GM19351 (cell line): ENCODE data around the gene ARMH4.
"Not testable (repeated sequence)": the region's sequence is repeated elsewhere in the genome, so short reads cannot be mapped to it uniquely, and the experiment has no call there.

Source experiments
- ATAC-seq: cut with Tn5 transposase; IDR thresholded peaks from one replicate; pipeline ENCODE4 v1.9.1; 2021; ENCODE audit warnings: mild to moderate bottlenecking, moderate library complexity; ENCODE audit not compliant: unreplicated experiment

ARMH4 gene

DNA sequence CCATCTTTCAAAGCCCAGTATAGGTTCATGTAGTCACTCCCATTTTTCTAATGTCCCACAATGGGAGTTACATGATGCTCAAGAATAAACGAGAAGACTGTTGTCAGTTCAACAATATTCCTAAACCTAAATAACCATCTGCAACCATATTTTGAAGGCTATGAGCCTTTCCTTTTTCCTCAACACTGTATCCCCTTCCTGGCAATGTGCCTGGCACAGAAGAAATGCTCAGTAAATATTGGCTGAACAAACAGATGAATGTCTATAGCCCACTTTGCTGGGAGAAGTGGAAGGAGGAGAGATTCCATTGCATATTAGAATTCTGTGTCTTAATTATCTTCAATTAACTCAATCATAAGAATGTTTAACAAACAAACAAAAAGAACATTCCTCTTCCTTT, 6.1 kb downstream of the ARMH4 start:
- no peak for ATAC-seq

DNA sequence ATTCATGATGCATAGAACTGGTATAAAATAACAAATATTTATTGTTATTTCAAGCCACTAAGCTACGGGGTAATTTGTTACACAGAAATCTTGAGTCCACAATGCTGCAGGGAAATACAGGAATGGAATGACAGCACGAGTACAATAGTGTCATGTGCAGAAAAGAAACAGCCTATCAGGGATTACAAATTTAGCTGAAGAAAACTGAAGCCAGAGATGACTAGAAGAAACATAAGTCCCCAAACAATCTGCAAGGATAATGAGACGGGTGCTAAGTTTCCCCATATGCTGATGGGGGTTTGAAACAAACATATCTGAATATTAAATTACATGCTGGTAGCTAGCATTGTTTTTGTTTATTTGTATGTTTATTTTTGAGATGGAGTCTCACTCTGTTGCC, 8.9 kb downstream of the ARMH4 start:
- no peak for ATAC-seq

DNA sequence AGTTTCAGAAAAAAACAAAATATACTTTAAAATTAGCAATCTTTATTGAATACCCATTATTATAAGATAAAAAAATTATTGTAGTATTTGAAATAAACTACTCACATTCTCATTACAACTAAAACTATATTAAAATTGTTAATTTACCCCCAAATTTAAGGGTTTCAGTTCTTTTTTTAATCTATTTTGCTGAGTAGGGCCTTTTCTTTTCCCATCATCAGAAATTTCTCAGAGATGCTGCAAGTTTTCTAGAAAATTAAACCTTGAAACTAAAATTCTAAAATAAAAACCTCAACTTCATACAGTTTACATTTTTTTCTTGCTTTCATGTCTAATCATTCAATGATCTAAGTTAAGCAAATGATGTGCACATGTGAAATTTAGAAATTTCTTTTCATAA, 10.1 kb downstream of the ARMH4 start:
- ATAC-seq = no peak

DNA sequence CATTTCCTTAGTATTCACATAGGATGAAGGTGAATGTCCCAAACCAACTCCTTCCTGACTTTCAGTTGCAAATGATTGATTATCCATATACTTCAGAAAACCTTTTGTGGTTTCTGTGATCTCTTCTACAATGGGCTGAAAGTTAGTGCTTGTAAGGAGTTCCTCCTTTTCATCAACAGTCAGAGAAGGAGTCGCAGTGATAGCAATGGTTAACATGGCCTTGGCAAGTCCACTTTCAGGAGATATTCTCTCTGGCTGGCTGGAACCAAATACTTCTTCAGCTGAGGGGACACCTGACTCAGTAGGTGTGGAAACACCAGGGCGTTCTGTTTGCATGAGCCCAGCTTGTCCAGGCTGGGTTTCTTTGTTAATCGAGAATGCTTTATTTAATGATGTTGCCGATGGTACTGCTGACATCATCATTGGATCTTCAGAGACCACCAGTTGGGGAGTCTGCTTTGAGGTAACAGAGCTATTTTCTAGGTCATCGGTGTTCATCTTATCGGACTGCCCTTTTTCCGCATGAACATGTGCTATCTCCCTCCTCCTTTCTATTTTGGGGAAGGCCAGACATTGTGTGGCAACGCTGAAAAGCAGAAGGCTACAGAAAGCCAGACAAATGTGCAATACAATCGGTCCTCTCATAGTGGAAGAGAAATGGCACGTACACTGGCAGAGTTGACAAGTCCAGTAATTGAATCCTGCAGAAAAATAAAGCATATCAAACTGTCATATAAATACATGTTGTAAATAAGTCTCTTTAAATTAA, 13.1 kb downstream of the ARMH4 start:
- ATAC-seq = no peak

DNA sequence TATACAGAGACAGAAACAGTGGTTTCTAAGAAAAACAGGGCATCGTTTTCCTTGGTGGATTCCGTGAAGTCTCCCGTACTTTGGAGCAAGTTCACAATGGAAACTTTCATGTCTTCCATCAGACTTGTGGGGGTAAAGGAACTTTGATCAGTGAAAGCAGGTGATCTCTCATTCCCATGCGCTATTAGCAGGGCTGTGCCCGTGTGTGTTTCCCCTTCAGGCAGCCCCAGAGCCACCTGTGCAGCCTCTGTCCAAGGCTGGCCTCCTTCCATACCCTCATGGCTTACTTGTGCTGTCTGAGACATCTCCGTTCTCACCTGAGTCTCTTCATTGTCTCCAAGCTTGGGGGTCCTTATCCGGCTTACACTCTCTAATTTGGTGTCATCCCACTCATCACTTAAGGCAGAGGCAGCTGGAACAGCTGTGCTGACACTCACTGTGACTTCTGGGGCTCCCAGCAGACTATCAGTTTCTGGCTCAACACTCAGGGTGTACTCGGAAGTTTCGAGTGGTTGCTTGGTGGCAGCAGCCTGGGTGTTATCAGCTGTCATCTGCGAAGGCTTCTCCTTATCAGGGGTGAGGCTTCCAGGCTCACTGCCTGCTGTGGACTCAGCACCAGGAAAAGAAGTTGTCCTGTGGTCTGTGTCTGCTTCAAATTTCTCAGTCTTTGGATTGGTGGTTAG, 13.8 kb downstream of the ARMH4 start:
- ATAC-seq = peak; percentile 59

DNA sequence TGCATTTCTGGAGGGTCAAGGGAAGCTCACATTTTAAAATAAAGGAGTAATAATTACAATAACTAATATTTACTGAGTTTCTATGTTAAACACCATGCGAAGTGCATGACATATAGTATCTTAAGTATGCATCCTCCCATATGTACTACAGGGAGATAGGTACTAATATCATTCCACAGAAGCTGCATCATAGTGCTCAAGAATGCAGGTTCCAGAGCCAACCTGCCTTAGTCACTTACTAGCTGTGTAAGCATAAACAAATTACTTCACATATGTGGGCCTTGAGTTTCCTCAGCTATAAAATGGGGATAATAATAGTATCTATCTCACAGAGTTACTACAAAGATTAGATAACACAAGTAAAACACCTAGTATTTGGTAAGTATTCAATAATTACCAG, 18.3 kb downstream of the ARMH4 start:
- no peak for ATAC-seq

DNA sequence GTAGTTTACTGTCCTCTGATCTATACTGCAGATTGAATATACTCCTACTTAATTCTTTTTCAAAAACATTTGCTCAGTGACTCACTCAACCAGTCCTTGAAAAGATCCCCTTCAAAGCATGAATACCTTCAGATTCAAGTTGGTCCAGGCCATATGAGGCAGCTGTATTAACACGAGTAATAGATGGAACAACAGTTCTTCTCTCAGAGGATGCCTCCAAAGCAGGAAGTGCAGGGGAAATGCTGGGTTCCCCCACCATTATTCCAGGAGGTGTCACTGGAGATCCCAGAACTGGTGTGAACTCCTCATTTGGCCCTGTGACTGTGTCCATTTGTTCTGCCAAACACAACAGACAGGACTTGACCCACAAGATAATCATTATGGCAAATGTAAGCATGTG, 20.6 kb downstream of the ARMH4 start:
- no peak for ATAC-seq

DNA sequence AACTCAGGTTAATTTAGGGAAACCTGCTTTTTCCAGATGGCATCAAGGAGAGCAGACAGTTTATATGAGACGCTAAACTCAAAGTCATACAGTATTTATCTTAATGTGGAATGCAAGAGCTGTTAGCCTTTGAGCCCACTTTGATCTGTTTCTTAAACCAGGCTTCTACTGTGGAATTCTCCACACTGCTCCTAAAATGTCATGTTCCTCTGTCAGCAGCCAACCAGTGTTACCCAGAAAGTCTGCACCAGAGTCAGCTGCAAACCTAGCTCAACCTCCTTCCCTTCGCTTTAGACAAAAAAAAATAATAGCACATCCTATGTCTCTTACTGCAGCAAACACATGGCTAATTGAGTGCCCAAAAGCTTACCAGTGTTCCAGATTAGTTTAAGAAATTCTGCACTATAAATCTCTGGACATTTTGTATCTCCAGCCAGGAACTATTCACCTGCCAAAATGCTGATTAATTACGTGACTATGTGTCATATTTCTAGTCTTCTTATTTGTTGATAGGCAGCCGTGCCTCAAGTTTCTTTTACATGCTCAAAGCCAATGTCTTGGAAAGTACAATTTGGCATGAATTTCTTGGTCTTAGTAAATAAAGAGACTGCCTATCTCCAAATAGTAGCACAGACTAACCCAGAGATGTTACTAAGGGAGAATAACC, 21.8 kb downstream of the ARMH4 start:
- ATAC-seq = no peak

DNA sequence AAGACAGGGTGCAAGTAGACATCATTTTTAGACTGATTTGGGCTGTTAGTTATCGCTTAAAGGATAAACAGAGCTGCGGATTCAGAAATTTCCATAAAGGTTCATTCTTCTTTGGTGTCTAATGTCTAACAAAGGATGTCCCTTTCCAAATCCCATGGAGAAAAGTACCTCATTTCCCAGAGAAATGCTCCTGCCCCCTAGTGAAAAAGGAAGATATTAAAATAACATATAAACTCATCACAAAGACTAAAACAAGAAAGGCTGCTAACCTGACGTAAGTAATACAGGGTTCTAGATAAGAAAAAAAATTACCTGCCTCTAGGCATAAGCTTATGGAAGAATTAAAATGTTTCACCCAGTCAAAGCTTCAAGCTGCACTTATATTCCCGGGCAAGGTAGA, 22.8 kb downstream of the ARMH4 start:
- ATAC-seq = no peak

DNA sequence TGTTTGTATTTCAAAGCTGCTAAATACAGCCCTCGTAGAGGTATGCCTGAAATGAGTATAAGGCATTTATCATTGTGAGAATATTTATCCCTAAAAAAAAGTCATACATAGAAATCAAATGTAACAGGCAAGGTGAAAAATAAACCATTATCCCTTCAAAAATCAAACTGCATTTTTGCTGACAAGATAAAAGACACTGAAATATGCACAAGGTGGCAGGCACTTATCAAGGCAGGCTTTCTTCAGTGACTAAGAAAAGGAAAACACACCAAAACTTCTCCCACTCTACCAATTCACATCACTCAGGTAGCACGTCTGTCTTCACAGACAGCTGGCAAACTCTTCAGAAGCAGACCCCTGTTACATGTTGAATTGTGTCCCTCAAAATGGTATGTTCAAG, 23.6 kb downstream of the ARMH4 start:
- no peak for ATAC-seq

DNA sequence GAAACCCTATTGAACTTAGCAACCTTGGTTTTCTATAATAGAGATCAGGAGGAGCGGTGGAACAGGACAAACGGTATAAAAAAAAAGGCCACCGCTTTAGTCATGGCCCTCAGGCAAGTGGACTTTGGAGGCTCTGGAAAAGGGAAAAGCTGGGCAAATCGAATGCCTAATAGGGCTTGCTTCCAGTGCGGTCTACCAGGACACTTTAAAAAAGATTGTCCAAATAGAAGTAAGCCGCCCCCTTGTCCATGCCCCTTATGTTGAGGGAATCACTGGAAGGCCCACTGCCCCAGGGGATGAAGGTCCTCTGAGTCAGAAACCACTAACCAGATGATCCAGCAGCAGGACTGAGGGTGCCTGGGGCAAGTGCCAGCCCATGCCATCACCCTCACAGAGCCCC, 29.5 kb downstream of the ARMH4 start:
- not testable (repeated sequence) for ATAC-seq

DNA sequence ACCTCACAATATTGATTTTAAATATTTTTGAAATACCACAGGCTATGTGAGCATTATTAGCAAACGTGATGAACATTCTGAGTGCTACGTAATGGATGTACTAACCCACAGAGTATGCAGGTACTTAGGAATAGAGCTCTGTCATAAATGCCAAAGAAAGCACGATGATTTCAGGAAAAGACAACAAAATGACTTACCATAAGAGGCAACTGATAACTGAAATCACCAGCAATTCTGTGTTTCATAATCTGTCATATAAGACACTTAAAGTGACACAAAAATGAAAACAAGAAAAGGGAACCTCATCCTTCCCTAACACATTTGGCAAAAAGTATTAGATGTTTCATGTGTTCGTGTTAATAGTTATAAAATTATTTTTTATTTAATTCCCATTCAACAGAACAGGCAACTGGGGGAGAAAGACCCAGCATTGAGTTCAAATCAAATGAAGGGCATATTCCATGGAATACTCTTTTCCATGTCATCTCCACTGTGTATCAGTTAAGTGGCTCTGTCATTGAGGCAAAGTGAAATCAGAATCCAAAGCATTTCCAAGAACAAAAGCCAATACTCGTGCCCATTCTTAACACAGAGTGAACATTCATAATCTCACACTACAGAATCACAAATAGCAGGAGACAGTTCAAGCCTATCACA, 30.4 kb downstream of the ARMH4 start:
- ATAC-seq = no peak

DNA sequence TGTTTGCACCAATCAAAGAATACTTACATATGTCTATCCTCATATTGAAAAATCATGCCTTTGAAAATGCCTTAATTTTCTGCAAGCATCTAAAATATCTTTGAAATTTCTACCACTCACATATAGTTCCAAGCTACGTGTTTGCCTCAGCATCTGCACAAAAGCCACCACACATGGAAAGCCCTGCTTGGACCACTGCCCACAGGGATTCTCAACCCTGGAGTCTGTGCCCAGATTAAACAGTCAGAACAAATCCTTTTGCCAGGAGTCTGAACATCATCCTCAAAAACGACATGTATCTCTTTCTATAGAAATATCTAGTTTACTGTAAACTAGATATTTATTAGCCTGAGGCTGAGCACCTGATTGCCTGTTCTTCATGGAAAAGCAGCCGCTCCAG, 32.6 kb downstream of the ARMH4 start:
- ATAC-seq = no peak

DNA sequence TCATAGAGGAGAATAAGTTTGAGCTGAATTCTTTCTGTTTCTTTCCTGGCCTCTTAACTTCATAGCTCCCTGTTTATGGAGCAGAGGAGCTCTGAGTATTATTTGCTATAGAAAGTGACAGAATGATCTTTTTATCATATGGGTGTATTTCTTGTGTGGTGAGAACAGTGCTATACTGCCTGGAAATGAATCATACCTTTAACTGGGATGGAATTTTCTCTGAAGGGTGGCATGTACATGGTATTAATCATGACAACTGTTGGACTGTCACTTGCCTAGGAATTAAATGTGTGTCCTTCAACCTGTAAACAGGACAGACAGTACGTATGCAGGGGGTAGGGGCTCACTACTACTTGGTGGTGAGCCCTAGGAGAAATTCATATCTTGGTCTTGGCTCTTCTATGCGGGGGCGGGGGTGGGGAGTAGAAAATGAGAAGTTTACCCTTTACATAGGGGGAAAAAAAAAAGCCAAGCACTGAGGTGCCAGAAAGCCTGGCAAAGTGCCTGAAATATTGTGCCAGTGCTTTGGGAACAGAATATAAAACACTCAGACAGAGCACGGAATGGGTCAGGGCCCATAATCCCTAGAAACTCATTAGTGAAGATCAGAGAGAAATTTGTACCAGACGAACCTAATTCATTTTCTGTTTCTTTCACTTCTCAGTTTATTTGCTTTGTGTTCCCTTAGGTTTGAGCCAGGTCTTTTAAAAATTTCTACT, 33.8 kb downstream of the ARMH4 start:
- ATAC-seq = no peak

DNA sequence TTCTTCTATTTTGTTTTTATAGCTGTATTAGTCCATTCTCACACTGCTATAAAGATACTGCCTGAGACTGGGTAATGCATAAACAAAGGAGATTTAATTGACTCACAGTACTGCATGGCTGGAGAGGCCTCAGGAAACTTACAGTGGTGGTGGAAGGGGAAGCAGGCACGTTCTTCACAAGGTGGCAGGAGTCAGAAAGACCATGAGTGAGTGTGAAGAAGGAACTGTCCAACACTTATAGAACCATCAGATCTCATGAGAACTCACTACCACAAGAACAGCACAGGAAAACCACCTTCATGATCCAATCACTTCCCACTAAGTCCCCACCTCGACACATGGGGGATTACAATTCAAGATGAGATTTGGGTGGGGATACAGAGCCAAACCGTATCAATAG, 42.3 kb downstream of the ARMH4 start:
- no peak for ATAC-seq

DNA sequence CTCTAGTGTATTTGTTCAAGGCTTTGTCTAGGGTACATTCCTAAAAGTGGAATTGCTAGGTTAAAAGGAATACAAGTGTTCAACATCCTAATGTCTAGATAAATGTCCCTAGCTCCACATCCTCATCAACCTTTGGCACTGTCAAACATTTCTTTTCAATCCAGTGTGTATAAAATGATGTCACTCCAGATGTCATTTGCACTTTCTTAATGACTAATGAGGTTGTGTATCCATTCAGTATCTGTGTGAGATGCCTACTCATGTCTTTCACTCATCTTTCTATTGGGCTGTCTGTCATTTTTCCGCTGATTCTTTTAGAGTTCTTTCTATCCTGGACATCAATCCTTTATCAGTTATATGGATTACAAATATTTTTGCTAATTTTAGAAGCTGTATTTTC, 43.3 kb downstream of the ARMH4 start:
- ATAC-seq = no peak

DNA sequence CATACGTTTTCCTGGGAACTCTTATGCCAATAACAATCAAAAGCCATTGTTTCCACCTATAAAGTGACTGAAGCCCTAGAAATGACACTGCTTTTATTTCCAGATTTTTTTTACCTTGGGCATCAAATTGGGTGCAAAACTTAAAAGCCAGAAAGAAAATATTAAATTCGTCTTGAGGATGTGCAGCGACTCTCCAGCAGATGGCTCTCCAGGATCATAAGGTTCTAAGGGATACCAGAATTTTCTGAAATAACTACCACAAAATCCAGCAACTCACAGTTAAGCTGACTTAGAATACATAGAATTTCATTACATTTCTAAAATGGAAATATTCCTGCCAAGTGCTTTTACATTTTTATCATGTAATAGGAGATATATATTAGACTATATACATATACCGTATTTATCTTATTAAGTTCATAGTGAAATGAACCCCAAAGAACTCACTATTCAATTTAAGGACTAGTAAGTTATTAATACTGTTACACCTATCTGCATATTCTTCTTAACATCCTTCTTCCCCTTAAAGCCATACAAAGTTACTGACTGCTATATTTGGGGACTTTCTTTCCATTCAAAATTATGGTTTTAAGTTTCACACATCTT, 44.0 kb downstream of the ARMH4 start:
- no peak for ATAC-seq

DNA sequence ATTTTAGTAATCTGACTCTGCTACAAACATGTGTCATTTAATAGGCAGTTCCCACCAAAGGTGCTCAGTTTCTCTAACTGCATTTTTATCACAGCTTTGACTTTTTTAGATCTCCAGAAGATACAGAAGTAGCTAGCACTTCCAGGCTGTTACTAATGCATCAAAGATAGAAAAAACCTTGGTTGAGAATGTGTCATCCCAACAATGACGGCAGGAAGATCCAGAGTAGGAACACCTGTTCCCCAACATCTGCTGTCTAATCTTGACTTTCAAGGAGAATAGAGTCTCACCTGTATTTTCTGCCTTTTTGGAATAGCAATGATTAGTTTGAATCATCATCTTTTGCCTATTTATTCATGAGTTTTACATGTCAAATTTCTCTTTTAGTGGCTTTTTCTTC, 45.0 kb downstream of the ARMH4 start:
- ATAC-seq = no peak

DNA sequence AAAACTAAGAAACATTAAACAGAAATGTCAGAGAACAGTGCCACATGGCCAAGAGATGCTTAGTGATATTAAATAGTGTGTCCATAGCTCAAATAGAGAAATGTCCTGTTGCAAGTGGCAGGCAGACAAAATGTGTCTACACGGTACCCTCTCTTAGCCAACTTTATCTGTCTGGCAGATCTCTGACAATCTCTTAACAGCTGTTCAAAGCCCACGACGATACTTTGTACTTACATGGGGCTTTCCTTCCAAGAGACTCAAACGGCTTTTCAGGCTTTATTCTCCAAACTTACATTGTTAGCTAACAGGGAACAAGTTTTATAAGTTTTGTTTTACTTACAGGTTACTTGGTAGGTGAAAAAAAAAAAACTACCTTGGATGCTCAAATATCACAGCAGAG, 45.6 kb downstream of the ARMH4 start:
- ATAC-seq = no peak

DNA sequence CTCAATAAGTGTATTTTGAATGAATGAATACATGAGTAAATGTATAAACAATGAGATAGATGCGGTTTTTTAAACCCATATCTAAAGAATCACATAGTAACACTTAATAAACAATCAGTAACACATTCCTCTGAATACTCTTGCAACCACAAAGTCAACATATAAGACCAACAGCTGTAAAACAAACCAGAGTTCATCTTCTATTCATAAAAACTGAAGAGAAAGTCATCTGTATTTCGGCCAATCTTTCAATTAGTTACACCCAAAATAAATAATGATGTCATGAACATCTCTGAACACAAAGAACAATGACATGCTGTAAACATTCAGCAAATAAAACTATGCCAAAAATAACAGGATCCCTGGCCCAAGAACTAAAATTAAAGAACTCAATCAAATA, 47.2 kb downstream of the ARMH4 start:
- no peak for ATAC-seq
